Lower lobe of right lung (tissue), 2 donors: ENCODE results near the gene FAM78A. TPM values are rescaled to one million over a fixed set of nuclear protein-coding genes. Genes with fewer than 3 reads are reported as not detected.
A peak's percentile ranks its signal among the peaks of the same experiment; 100 is the strongest.

ENCODE experiments used
- ATAC-seq, 2 donors: fragments of 200-7000 bp; cut with Tn5 transposase; one replicate each; pipeline ENCODE4 v1.9.1; 2020 to 2022; ENCODE audit warnings: mild to moderate bottlenecking in 2 of 2, moderate library complexity in 2 of 2
- DNase-seq: peaks from one replicate; pipeline ENCODE4 v3.0.0-alpha.2; 2020
- H3K27ac ChIP-seq: fragments of 200-600 bp; one replicate; pipeline ENCODE4 v1.8.0; 2022
- H3K27me3 ChIP-seq: fragments of 200-600 bp; one replicate; pipeline ENCODE4 v1.8.0; 2022; ENCODE audit warnings: low read depth
- H3K36me3 ChIP-seq: fragments of 200-600 bp; one replicate; pipeline ENCODE4 v1.8.0; 2022; ENCODE audit warnings: mild to moderate bottlenecking
- H3K4me1 ChIP-seq: fragments of 200-600 bp; one replicate; pipeline ENCODE4 v1.8.0; 2022
- H3K4me3 ChIP-seq: fragments of 200-600 bp; one replicate; pipeline ENCODE4 v1.8.0; 2022; ENCODE audit warnings: mild to moderate bottlenecking
- H3K9me3 ChIP-seq: fragments of 200-600 bp; one replicate; pipeline ENCODE4 v1.8.0; 2022
- CTCF ChIP-seq: fragments of 200-600 bp; IDR thresholded peaks from one replicate; pipeline ENCODE4 v1.8.0; 2022; ENCODE audit warnings: antibody characterized with exemption, mild to moderate bottlenecking
- intact Hi-C: fragments of 100-400 bp; cut with DNase I; formaldehyde crosslinking; loops from one replicate; pipeline ENCODE4 v1.11.0; 2022
- total RNA-seq: library from RNA; stranded (reverse); fragmentation: NEBNext Ultra II Directional; extraction: Animal tissue kit (Norgen Biotek cat#: 25700); gene quantifications from one replicate; pipeline ENCODE4 v1.2.1, GENCODE V29; 2021
- donor health status: DM: no; HTN: yes; CAD: no; lungs with severe emphysema.

Gene FAM78A
- total RNA-seq, 1 donor from 2014 or later = 18.3 TPM

GRCh38 chr9:131235480-131235851 is 40.8 kb downstream of the FAM78A start:
- ATAC-seq (no peak), DNase-seq (no peak)
- TF ChIP-seq CTCF = no peak
- no peak overlapping the region for H3K4me3 ChIP-seq
- no peaks in the 10 kb centered on the region for H3K27me3 ChIP-seq
- no peak overlapping the region for H3K27ac ChIP-seq
- no peaks in the 10 kb centered on the region for H3K9me3 ChIP-seq
- H3K4me1 ChIP-seq = peaks cover 28% of the 10 kb centered on the region
- peaks cover 57% of the 10 kb centered on the region for H3K36me3 ChIP-seq
- intact Hi-C loops = no loop called here

GRCh38 chr9:131234799-131235479 is 41.4 kb downstream of the FAM78A start:
- H3K27me3 ChIP-seq = no peaks in the 10 kb centered on the region
- TF ChIP-seq CTCF = no peak
- intact Hi-C loops = no loop called here
- H3K4me3 ChIP-seq = no peak overlapping the region
- peaks cover 28% of the 10 kb centered on the region for H3K4me1 ChIP-seq
- peaks cover 62% of the 10 kb centered on the region for H3K36me3 ChIP-seq
- no peak for DNase-seq
- H3K9me3 ChIP-seq = no peaks in the 10 kb centered on the region
- ATAC-seq = no peak
- H3K27ac ChIP-seq = no peak overlapping the region

GRCh38 chr9:131233995-131234394 is 42.3 kb downstream of the FAM78A start:
- no peaks in the 10 kb centered on the region for H3K27me3 ChIP-seq
- no peaks in the 10 kb centered on the region for H3K9me3 ChIP-seq
- ATAC-seq (peak in 1 of 2 donors; percentile 15), DNase-seq (no peak)
- H3K4me3 ChIP-seq = no peak overlapping the region
- no peak for TF ChIP-seq CTCF
- H3K27ac ChIP-seq = no peak overlapping the region
- peaks cover 72% of the 10 kb centered on the region for H3K36me3 ChIP-seq
- intact Hi-C loops = no loop called here
- peaks cover 28% of the 10 kb centered on the region for H3K4me1 ChIP-seq

- peaks cover 76% of the 10 kb centered on the region for H3K36me3 ChIP-seq
- intact Hi-C loops = no loop called here
- no peak for ATAC-seq
- no peaks in the 10 kb centered on the region for H3K9me3 ChIP-seq
- H3K27me3 ChIP-seq = no peaks in the 10 kb centered on the region
- no peak overlapping the region for H3K4me3 ChIP-seq
- no peak overlapping the region for H3K27ac ChIP-seq
- H3K4me1 ChIP-seq = peaks cover 24% of the 10 kb centered on the region
- DNase-seq = no peak
- no peak for TF ChIP-seq CTCF
These were observed 42.8 kb downstream of the FAM78A start for GRCh38 chr9:131233556-131233955.

- peaks cover 19% of the 10 kb centered on the region for H3K4me1 ChIP-seq
- ATAC-seq = no peak
- intact Hi-C loops = no loop called here
- no peaks in the 10 kb centered on the region for H3K27me3 ChIP-seq
- H3K36me3 ChIP-seq = peaks cover 62% of the 10 kb centered on the region
- no peak for DNase-seq
- TF ChIP-seq CTCF = no peak
- peak overlapping the region; percentile 45 for H3K4me3 ChIP-seq
- H3K9me3 ChIP-seq = no peaks in the 10 kb centered on the region
- H3K27ac ChIP-seq = no peak overlapping the region
These were observed 47.3 kb downstream of the FAM78A start for GRCh38 chr9:131228988-131229387.
